Inflammatory macrophage treated with lipopolysaccharide for 1 hour (primary cell): Measurements from ENCODE around the gene GJB2.

Experiments used
- DNase-seq, 2 donors: peaks; one replicate each; pipeline ENCODE4 v3.0.0-alpha.2; 2020 to 2022

The GJB2 gene

DNA sequence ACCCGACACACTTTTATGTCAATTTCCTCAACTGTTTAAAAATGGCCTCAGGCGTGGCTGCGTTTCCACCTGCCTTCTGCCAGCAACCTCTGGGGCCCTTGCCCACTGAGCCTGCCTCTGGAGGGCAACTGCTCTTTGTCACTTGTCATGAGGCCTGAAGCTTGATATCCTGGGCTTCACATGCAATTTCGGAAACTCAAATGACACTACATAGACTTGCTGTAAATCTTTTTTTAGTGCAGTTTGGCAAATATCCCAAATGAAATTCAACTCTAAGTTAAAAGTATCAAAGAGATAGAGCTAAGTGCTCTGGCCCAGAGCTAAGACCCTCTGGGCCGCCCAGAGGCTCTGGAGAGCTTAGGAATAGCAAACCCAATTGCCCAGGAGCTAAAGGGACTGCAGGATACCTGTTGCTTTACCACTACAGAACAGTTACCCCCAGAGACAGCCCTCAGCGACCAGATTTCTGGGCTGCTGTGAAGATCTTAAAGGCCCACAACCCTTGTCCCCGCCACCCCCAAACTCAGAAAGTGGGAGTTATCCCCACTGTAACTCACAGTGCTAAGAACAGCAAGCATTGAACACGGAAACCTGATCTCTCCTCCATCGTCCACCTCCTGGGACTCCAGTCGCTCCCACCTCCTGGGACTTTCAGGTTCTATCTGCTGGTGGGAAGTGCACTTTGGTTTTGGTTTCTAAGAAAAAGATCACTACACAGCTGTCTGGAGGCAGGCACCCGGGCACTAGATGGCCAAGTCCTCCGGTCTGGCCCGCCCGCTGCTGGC is 51.3 kb downstream of the GJB2 start:
- no peak for DNase-seq

DNA sequence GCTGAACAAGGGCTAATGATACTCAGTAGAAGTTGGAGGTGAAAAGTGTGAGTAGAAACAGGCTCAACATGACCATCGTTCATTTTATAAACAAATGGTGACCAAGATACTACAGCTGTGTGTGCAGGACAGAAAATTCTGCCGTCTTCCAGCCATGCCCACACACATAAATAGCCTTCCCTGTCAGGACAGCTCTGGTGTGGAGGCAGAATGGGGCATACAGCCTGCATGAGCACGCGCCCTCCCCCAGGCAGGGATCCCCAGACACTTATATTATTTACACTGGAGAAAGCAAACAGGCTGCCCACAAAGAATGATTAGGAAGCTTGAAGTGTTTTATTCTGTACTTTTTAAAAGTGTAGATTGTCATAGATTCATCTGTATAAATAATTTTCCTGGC is 52.3 kb downstream of the GJB2 start:
- DNase-seq: no peak

DNA sequence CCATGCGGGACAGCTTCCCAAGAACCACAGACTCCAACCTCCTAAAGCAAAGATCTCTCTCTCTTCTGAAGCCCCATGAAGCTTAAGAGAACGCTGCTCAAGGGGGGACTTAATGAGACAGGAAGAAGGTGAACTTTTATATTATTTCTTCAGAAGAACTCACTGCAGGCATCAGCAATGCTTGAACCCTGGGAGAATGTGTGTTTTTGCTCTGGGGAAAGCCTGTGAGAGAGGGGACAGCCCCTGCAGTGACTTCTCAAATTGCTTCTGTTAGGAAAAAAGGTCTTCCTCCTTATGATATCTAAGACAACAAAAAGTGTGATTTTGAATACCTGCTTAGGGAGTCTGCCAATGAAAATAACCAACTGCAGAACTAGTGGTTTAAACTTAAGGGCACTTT is 54.9 kb downstream of the GJB2 start:
- DNase-seq: no peak
